ENCODE measurements around the gene SYMPK.

DNA sequence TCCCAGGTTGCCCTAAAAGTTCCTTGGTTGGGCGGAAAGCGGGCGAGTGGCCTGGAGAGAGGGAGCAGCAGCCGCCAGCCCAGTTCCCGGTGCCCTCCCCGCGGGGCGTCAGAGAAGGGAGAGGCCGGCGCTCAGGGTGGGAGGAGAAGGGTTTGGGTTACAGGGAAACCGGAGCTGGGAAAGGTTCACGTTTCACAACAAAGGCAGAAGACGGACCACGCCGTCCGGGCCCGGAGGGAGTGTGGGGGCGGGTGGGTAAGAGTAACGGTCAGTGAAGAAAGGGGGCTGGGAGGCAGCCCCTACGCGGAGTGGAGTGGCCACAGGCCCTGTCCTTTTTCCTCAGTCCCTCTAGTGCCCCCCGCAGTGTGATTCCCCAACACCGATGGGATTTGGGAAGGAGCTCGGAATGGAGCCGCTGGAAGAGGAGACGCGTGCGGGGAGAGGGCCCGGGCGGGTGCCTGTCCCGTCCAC, 95.5 kb downstream of the SYMPK start:
- TF ChIP-seq, protein P1, sequence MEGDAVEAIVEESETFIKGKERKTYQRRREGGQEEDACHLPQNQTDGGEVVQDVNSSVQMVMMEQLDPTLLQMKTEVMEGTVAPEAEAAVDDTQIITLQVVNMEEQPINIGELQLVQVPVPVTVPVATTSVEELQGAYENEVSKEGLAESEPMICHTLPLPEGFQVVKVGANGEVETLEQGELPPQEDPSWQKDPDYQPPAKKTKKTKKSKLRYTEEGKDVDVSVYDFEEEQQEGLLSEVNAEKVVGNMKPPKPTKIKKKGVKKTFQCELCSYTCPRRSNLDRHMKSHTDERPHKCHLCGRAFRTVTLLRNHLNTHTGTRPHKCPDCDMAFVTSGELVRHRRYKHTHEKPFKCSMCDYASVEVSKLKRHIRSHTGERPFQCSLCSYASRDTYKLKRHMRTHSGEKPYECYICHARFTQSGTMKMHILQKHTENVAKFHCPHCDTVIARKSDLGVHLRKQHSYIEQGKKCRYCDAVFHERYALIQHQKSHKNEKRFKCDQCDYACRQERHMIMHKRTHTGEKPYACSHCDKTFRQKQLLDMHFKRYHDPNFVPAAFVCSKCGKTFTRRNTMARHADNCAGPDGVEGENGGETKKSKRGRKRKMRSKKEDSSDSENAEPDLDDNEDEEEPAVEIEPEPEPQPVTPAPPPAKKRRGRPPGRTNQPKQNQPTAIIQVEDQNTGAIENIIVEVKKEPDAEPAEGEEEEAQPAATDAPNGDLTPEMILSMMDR (conservative IDR thresholded peaks at IDR 0.05; ENCODE audit: low read depth, low read length): no peak
- TF ChIP-seq EZH2 (IDR thresholded peaks at IDR 0.05; ENCODE audit: borderline replicate concordance, low read depth, low read length, poor library complexity, severe bottlenecking): no peak

Measured in A673 (cell line).